ENCODE measurements around the gene CELF2.

CELF2 gene

GRCh38 chr10:11159543-11160215 is 142.0 kb downstream of the CELF2 start:
- DNase-seq = no peak

GRCh38 chr10:11161096-11161495 is 143.4 kb downstream of the CELF2 start:
- DNase-seq = no peak

DNA sequence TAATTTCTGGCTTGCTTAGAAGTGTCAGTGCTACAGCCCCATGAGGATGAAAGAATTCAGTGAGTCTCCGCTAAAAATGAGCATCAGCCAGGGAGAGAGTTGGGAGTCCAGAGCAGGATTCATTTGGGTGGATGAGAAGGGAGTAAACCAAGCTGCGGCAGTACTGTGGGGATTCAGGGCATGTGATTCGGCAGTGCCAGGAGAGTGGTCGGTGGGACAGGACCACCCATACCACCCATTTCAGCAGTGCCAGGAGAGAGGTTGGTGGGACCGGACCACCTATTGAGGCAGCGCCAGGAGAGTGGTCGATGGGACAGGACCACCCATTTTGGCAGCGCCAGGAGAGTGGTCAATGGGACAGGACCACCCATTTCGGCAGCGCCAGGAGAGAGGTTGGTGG is 144.2 kb downstream of the CELF2 start:
- no peak for DNase-seq

- DNase-seq = no peak
These were observed 145.3 kb downstream of the CELF2 start for GRCh38 chr10:11162828-11163599.

DNA sequence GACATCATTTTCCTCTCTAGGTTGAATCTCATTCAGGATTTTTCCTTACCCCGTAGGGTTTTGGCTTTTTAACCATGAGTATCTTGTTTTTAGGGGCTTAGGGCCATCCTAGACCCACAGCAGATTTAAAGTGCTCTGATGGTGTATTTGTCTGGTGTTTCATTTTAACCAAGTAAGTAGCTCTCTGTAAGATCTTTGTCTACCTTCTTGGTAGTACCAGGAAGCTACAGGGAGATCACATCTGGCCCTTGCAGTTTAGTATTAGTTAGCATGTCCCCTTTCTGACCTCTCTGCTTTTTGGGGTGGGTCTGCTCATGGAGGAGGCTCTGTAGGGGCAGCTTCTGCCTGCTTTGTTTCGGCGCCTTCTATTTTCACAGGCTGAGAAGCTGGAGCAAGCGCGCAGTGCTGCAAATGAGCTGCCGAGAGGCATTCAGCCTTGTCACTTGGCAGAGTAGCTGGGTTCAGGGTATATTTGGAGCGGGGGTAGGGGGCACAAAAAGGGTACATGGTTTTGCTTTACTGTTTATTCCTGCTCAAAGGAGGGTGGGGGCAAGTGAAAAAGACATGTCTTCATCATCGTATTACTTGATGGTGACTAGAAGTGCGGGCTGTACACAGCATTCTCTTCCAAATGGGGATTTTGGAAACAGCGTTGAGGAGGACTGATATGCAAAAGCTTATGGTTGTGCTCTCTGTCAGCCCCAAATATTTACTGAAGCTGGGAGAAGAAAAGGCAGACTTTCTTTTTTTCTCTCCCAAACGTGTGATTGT is 146.3 kb downstream of the CELF2 start:
- no peak for DNase-seq

- DNase-seq = no peak
These were observed 146.8 kb downstream of the CELF2 start for GRCh38 chr10:11164551-11164802.

DNA sequence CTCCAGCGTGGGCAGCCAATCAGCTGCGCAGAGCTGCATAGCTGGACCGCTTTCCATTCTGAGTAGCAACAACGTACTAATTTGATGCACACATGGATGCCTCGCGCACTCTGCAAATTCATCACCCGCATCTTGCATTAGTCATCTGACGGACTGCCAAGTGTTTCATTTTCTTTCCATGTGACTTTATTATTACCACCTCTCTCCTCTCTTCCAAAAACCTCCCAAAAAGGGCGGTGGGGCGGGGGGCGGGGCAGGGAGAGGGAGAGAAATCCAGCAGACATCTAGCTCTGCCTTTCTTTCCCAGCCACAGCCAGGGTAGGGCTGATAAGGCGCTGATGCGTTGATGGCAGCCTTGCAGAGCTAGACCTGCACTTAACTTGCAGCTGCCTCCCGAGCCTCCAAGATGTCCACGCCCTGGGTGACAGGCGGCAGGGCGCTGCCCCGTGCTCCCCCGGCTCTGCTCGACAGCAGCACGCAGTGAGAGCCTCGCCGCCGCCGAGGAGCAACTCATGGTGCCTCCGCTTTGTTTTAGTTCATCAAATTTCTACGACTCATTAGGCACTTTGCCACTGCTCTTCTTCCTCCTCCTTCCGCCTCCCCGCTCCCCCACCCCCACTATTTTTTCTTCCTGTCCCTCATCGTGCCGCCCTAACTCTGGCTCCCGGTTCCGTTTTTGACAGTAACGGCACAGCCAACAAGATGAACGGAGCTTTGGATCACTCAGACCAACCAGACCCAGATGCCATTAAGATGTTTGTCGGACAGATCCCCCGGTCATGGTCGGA is 147.3 kb downstream of the CELF2 start:
- DNase-seq = no peak

- no peak for DNase-seq
These were observed 148.2 kb downstream of the CELF2 start for GRCh38 chr10:11165591-11166543.

GRCh38 chr10:11166550-11166949 is 148.9 kb downstream of the CELF2 start:
- DNase-seq = no peak

DNA sequence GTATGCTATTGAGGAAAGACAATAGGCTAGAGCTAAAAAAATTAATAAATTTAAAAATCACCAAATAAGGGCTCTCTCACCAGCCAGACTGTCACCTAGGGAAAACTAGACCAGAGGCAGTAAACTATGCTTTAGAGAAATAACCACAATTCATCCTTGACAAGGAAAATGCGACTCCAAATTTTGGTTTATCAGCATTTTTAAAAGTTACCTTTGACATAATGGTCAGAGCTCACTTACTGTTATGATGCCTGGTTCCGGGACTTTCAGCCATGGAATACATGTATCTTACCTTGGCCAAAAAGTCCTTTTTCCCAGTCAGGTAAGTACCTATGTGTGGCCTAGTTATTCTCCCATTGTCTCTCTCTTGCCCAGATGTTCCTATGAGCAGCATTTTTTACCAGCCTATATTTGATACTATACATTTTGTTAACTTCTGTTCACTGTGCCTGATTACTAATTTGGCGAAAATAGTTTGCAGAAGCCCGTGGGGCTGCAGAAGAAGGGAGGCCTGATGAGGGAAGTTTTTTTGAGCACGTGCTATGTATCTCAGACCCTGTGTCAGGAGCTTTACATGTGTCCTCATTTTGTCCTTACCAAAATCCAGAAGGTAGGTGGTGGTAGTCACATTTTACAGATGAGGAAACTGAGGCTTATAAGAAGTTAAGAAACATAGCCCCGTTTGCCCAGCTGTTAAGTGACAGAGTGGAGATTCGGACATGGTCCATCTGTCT is 149.7 kb downstream of the CELF2 start:
- no peak for DNase-seq

- DNase-seq = no peak
These were observed 150.9 kb downstream of the CELF2 start for GRCh38 chr10:11168423-11169090.

DNA sequence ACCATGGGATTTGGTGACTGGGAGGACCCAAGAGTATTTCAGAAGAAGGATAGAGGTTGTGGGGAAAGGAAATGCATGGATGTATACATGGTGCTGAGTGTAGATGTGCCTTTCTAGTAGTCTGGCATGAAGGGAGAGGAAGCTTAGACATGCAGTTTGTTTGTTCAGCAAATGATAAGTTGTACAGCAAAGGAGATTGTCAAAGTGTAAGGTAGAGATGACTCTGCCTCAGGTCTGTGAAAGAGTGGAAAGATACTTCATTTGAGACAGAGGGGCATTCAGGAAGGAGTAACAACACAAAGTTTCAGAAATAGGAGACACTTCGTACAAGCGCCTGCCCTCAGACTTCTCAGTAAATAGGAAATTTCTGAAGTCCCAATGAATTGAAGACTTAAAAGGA is 152.3 kb downstream of the CELF2 start:
- DNase-seq = no peak

DNA sequence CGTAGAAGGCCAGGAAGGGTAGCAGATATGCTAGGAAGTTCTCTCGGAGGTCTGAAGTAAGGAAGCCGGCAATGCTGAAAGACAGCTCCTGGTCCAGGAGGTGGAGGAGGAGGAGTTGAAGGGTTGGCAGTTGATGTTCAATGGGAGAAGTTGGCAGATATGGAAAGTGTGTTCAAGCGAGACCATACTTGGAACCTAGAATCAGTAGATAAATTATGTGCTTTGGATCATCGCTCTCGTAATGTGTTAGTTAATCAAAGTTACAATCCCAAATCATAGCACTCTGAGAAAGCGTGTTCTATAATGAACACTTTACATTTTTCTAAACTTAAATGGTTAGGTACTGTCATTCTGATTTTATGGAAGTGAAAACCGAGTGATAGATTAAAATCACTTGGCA is 152.9 kb downstream of the CELF2 start:
- no peak for DNase-seq

- no peak for DNase-seq
These were observed 153.6 kb downstream of the CELF2 start for GRCh38 chr10:11170993-11171851.

GRCh38 chr10:11173042-11173441 is 155.4 kb downstream of the CELF2 start:
- no peak for DNase-seq

DNA sequence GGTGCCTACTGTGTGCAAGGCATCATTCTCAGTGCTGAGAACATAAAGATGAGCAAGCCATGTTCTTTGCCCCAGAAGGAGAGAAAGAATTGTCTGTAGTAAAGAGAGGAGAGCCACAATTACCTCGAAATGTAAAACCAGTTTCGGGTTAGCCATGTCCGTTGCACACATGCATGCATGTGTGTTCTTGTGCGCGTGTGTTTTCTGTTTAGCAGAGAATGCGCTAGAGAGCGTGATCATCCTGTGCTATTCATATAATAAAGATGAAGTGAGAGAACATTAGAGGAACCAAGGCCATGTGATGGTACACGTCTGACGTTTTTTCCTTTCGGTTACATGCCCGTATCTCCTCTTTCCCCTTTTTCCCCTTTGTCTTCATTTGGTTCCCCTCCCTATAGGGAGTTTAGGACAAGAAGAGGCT is 158.2 kb downstream of the CELF2 start:
- DNase-seq = no peak

DNA sequence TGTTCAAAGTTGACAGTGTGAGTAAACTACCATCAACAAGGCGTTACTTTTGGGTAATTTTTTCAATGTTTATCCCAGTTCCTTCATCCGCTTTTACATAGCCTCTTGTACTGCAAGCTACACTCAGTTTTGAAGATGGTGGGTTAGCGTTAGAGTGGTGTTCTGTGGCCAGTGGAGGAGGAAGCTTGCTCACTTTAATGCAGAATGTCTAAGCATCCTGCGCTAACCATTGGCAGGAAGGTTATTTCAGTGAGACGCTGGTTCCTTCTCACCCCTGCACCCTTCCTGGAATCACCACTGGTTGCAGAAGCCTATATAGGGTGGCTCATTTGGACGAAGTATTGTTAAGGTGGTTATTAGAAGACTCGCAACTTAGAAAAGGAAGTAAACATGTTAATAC is 159.1 kb downstream of the CELF2 start:
- DNase-seq = no peak

DNA sequence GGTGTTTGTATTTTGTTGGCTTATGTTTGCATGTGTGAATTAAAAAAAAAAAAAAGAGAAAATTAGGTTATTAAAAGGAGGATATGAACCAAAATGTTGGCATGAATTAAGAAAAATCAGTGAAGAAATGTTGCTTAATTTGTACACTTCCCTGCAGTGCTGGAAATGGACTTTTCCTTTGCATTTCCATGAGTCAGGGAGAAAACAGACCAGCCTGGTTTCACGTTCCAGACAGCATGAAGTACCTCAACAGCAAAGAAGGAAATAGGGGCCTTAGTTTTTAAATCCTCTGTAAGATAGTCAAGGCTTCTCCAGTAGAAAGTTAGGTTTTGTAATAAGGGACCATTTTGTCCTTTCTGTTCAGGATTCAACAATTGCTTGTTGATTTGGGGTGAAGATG is 159.7 kb downstream of the CELF2 start:
- no peak for DNase-seq

DNA sequence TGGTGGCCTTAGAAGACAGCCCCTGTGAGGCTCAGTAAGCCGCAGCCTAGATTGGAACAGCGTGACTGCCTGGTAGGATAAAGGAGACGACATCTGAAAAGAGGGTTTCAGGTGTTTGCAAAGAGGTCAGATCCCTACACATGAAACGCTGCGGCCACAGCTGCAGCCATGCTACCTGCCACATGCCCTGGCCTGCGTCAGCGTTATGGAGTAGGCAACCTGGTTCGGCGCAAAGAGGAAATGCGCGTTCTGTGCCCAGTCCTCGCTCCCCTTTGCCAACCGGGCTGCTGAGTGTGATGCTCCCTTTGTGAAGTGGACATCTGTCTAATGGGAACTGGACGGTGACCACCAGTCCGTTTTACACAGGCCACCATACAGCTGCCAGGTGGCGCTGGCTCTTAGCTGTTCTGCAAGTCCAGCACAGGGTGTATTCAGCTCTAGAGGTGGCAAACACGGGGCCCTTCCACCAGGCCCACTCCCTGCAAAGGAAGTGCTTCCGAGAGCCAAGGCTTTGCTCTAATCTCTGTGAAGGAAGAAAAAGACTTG is 160.3 kb downstream of the CELF2 start:
- DNase-seq = no peak

Data from NCI-H2081 treated with DMSO at 0.1 percent for 48 hours (cell line).